SK-N-SH treated with all-trans-retinoic acid at 6 μM for 48 hours (cell line): ENCODE measurements around the gene MMP19.

Experiments used
- ARNTL ChIP-seq: fragments of 450-650 bp; formaldehyde crosslinking; IDR thresholded peaks from 2 replicates; pipeline ENCODE4 v1.5.0; 2020; ENCODE audit warnings: low read depth, mild to moderate bottlenecking, moderate library complexity, borderline replicate concordance
- BACH2 ChIP-seq: fragments of 250-450 bp; sonication (Bioruptor Pico); IDR thresholded peaks from 2 replicates; pipeline ENCODE4 v1.9.0; 2021; ENCODE audit warnings: mild to moderate bottlenecking, borderline replicate concordance
- ESRRG ChIP-seq: fragments of 250-450 bp; sonication (Bioruptor Pico); IDR thresholded peaks from 2 replicates; pipeline ENCODE4 v1.6.1; 2021; ENCODE audit warnings: mild to moderate bottlenecking
- ISL1 ChIP-seq: fragments of 250-450 bp; sonication (Bioruptor Pico); IDR thresholded peaks from 2 replicates; pipeline ENCODE4 v2.1.2; 2022; ENCODE audit warnings: mild to moderate bottlenecking, moderate library complexity
- OSR1 ChIP-seq: fragments of 250-450 bp; sonication (Bioruptor Pico); IDR thresholded peaks from 2 replicates; pipeline ENCODE4 v1.8.0; 2022; ENCODE audit warnings: moderate library complexity, mild to moderate bottlenecking, inconsistent platforms
- PATZ1 ChIP-seq: fragments of 250-450 bp; sonication (Bioruptor Pico); IDR thresholded peaks from 2 replicates; pipeline ENCODE4 v1.8.0; 2020; ENCODE audit warnings: mild to moderate bottlenecking, moderate library complexity, borderline replicate concordance
- POU6F1 ChIP-seq: fragments of 250-450 bp; sonication (Bioruptor Pico); IDR thresholded peaks from 2 replicates; pipeline ENCODE4 v1.8.0; 2021; ENCODE audit warnings: low read depth, mild to moderate bottlenecking, moderate library complexity, borderline replicate concordance
- RARB ChIP-seq: fragments of 250-450 bp; sonication (Bioruptor Pico); IDR thresholded peaks from 2 replicates; pipeline ENCODE4 v1.8.0; 2021; ENCODE audit warnings: mild to moderate bottlenecking, moderate library complexity
- TCF4 ChIP-seq: fragments of 250-450 bp; sonication (Bioruptor Pico); IDR thresholded peaks from 2 replicates; pipeline ENCODE4 v1.8.0; 2021; ENCODE audit warnings: mild to moderate bottlenecking, moderate library complexity, borderline replicate concordance

- TF ChIP-seq ESRRG (no peak), POU6F1 (no peak), ARNTL (no peak), PATZ1 (CRISPR knock-in tag) (no peak), BACH2 (CRISPR knock-in tag) (no peak), RARB (CRISPR knock-in tag) (no peak), OSR1 (no peak), TCF4 (CRISPR knock-in tag) (no peak), ISL1 (no peak)
These were observed 33.1 kb upstream of the MMP19 start for GRCh38 chr12:55875704-55876467.
